Liver (tissue), 9 donors: ENCODE results near the gene SETBP1. TPM values are rescaled to one million over a fixed set of nuclear protein-coding genes. Genes with fewer than 3 reads are reported as not detected.

Source experiments
- DNase-seq: peaks from one replicate; pipeline ENCODE4 v3.0.0-alpha.2; 2017; ENCODE audit warnings: low spot score
- H3K27ac ChIP-seq, 2 donors: one replicate each; pipeline ENCODE4 v1.7.0; 2013; ENCODE audit warnings: inconsistent platforms in 2 of 2, low read length in 2 of 2, control low read depth in 1 of 2, low read depth in 1 of 2, mild to moderate bottlenecking in 1 of 2
- H3K27me3 ChIP-seq, 4 donors: one replicate each; pipeline versions ENCODE4 v1.6.1 to v1.7.0; 2013; ENCODE audit warnings: low read length in 3 of 4, inconsistent platforms in 1 of 4, mild to moderate bottlenecking in 1 of 4, moderate library complexity in 1 of 4; ENCODE audit not compliant: control insufficient read depth in 4 of 4, insufficient read depth in 4 of 4
- H3K36me3 ChIP-seq, 4 donors: one replicate each; pipeline versions ENCODE4 v1.6.1 to v1.7.0; 2013; ENCODE audit warnings: low read length in 3 of 4, mild to moderate bottlenecking in 3 of 4, low read depth in 1 of 4, moderate library complexity in 1 of 4; ENCODE audit not compliant: control insufficient read depth in 4 of 4, insufficient read depth in 3 of 4
- H3K4me1 ChIP-seq, 4 donors: one replicate each; pipeline versions ENCODE4 v1.6.1 to v1.7.0; 2013; ENCODE audit warnings: low read length in 3 of 4, mild to moderate bottlenecking in 3 of 4, moderate library complexity in 1 of 4; ENCODE audit not compliant: control insufficient read depth in 4 of 4, insufficient read depth in 4 of 4
- H3K4me3 ChIP-seq, 3 donors: one replicate each; pipeline versions ENCODE4 v1.6.1 to v1.7.0; 2013; ENCODE audit warnings: low read length in 3 of 3, control low read depth in 1 of 3, low read depth in 1 of 3, mild to moderate bottlenecking in 1 of 3
- H3K9ac ChIP-seq, 2 donors: one replicate each; pipeline ENCODE4 v1.7.0; 2013; ENCODE audit warnings: low read length in 2 of 2, mild to moderate bottlenecking in 2 of 2, moderate library complexity in 2 of 2, control low read depth in 1 of 2, low read depth in 1 of 2
- H3K9me3 ChIP-seq, 4 donors: one replicate each; pipeline versions ENCODE4 v1.6.1 to v1.7.0; 2013; ENCODE audit warnings: low read length in 3 of 4; ENCODE audit not compliant: control insufficient read depth in 4 of 4
- FOXA1 ChIP-seq: IDR thresholded peaks from 2 replicates; pipeline ENCODE4 v1.6.1; 2016; ENCODE audit warnings: antibody characterized with exemption
- FOXA2 ChIP-seq: IDR thresholded peaks from 2 replicates; pipeline ENCODE4 v1.6.1; 2016; ENCODE audit warnings: antibody characterized with exemption
- HNF4A ChIP-seq, 2 donors: conservative IDR thresholded peaks; 2 replicates each; pipeline ENCODE4 v1.6.1; 2016; ENCODE audit warnings: antibody characterized with exemption in 2 of 2, mild to moderate bottlenecking in 2 of 2
- HNF4G ChIP-seq: IDR thresholded peaks from 2 replicates; pipeline ENCODE4 v1.6.1; 2016; ENCODE audit warnings: antibody characterized with exemption
- MAX ChIP-seq: IDR thresholded peaks from 2 replicates; pipeline ENCODE4 v1.6.1; 2016; ENCODE audit warnings: antibody characterized with exemption
- RAD21 ChIP-seq, 2 donors: IDR thresholded peaks; 2 replicates each; pipeline ENCODE4 v1.6.1; 2016; ENCODE audit warnings: antibody characterized with exemption in 2 of 2, mild to moderate bottlenecking in 2 of 2
- TAF1 ChIP-seq: conservative IDR thresholded peaks from 2 replicates; pipeline ENCODE4 v1.6.1; 2016; ENCODE audit warnings: antibody characterized with exemption, mild to moderate bottlenecking
- YY1 ChIP-seq: IDR thresholded peaks from 2 replicates; pipeline ENCODE4 v1.6.1; 2016; ENCODE audit warnings: antibody characterized with exemption, mild to moderate bottlenecking
- ZBTB33 ChIP-seq: IDR thresholded peaks from 2 replicates; pipeline ENCODE4 v1.6.1; 2016; ENCODE audit warnings: antibody characterized with exemption
- WGBS: extraction: QIAGEN DNeasy Blood & Tissue Kit; methylation state at CpG from one replicate; pipeline ENCODE4 v1.1.7; 2013; 5-methylcytosine and 5-hydroxymethylcytosine counted together
- polyA plus RNA-seq, 2 donors: library from polyadenylated mRNA; stranded (reverse) in 1 of 2; unstranded in 1 of 2; fragments of 200-250 nt in 1 of 2; fragments of >200 nt in 1 of 2; fragmentation: Nextera tagmentation in 1 of 2; extraction: Ambion mirVana in 1 of 2; gene quantifications; one replicate each; pipeline versions ENCODE4 v1.2.1 to v1.2.3, GENCODE V29; 2013 to 2015
- total RNA-seq, 2 donors: library from RNA; depleted of rRNA; stranded (reverse); fragments of >200 nt; gene quantifications; one replicate each; pipeline ENCODE4 v1.2.3, GENCODE V29; 2014
- TF ChIP-seq, protein P1 (sequence below): fragments of 150-350 bp; IDR thresholded peaks from 2 replicates; pipeline ENCODE4 v1.5.1; 2017; ENCODE audit warnings: improper control_type of control experiment, low read depth, low read length; ENCODE audit not compliant: missing input control
- TF ChIP-seq, protein P2 (sequence below): IDR thresholded peaks from 2 replicates; pipeline ENCODE4 v1.6.1; 2016; ENCODE audit warnings: antibody characterized with exemption, mild to moderate bottlenecking
- donor health status: healthy.
- donor health status: healthy.
- donor health status: healthy.
- donor health status: healthy.
- donor health status: healthy.

The SETBP1 gene
- total and polyA plus RNA-seq, 4 donors: 2.5 to 15.8 (median 4.7) TPM

GRCh38 chr18:44881461-44882162, 200.9 kb downstream of the SETBP1 start:
- peaks cover 4 to 22% (median 15%) of the 10 kb centered on the region in 4 donors for H3K4me1 ChIP-seq
- H3K27me3 ChIP-seq: no peaks in the 10 kb centered on the region
- no peaks in the 10 kb centered on the region for H3K9me3 ChIP-seq
- H3K27ac ChIP-seq: no peak overlapping the region
- H3K9ac ChIP-seq: no peak overlapping the region
- TF ChIP-seq, protein P1, sequence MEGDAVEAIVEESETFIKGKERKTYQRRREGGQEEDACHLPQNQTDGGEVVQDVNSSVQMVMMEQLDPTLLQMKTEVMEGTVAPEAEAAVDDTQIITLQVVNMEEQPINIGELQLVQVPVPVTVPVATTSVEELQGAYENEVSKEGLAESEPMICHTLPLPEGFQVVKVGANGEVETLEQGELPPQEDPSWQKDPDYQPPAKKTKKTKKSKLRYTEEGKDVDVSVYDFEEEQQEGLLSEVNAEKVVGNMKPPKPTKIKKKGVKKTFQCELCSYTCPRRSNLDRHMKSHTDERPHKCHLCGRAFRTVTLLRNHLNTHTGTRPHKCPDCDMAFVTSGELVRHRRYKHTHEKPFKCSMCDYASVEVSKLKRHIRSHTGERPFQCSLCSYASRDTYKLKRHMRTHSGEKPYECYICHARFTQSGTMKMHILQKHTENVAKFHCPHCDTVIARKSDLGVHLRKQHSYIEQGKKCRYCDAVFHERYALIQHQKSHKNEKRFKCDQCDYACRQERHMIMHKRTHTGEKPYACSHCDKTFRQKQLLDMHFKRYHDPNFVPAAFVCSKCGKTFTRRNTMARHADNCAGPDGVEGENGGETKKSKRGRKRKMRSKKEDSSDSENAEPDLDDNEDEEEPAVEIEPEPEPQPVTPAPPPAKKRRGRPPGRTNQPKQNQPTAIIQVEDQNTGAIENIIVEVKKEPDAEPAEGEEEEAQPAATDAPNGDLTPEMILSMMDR: no peak
- TF ChIP-seq YY1 (no peak), ZBTB33 (no peak), FOXA2 (no peak), RAD21 (IDR thresholded peaks at IDR 0.05) (no peak), TAF1 (no peak), MAX (no peak), FOXA1 (no peak)
- no peak for DNase-seq
- no peak overlapping the region for H3K4me3 ChIP-seq
- WGBS: 83% methylated on average over 9 of the region's 9 CpGs
- H3K36me3 ChIP-seq: no peaks in the 10 kb centered on the region

DNA sequence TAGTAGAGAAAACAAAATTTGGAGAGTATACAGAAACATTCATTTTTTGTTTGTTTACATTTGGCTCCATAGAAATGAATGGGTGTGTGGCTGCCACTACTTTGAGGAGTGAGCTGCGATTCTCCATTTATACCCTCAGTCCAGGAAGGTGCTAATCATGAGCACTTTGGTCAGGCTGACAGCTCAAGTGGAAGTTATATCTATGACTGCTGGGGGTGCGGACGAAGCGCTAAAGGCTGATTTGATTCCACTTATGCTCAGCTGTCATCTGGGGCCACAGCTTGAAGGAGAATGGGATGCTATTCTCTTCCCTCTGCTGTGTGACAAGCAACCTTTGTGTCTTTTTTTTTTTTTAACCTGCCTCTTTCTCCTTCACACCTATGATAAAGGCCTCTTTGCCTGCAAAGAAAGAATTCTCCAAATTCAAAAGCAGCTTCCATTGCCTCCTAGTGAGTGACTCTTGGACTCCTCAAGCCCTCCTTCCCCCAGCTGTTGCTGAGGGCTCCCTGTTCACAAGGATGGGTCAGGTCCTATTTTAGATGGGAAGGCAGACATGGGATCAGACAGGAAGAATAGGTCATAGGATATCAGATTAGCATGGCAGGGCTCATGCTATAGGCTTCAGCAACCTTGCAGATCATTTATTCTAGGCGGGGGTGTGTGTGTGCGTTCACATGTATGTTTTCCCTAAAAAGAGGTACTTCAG, 201.6 kb downstream of the SETBP1 start:
- Histone ChIP-seq H3K9ac (no peak overlapping the region), H3K27me3 (no peaks in the 10 kb centered on the region), H3K36me3 (no peaks in the 10 kb centered on the region), H3K27ac (no peak overlapping the region), H3K4me3 (no peak overlapping the region), H3K9me3 (no peaks in the 10 kb centered on the region), H3K4me1 (peaks cover 4 to 29% (median 18%) of the 10 kb centered on the region in 4 donors)
- TF ChIP-seq FOXA2 (no peak), ZBTB33 (no peak), YY1 (no peak), FOXA1 (no peak), HNF4G (no peak), HNF4A (conservative IDR thresholded peaks at IDR 0.05) (no peak)
- TF ChIP-seq, protein P1: no peak
- TF ChIP-seq, protein P2, sequence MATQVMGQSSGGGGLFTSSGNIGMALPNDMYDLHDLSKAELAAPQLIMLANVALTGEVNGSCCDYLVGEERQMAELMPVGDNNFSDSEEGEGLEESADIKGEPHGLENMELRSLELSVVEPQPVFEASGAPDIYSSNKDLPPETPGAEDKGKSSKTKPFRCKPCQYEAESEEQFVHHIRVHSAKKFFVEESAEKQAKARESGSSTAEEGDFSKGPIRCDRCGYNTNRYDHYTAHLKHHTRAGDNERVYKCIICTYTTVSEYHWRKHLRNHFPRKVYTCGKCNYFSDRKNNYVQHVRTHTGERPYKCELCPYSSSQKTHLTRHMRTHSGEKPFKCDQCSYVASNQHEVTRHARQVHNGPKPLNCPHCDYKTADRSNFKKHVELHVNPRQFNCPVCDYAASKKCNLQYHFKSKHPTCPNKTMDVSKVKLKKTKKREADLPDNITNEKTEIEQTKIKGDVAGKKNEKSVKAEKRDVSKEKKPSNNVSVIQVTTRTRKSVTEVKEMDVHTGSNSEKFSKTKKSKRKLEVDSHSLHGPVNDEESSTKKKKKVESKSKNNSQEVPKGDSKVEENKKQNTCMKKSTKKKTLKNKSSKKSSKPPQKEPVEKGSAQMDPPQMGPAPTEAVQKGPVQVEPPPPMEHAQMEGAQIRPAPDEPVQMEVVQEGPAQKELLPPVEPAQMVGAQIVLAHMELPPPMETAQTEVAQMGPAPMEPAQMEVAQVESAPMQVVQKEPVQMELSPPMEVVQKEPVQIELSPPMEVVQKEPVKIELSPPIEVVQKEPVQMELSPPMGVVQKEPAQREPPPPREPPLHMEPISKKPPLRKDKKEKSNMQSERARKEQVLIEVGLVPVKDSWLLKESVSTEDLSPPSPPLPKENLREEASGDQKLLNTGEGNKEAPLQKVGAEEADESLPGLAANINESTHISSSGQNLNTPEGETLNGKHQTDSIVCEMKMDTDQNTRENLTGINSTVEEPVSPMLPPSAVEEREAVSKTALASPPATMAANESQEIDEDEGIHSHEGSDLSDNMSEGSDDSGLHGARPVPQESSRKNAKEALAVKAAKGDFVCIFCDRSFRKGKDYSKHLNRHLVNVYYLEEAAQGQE: no peak
- DNase-seq: no peak
- 92% methylated on average over 6 of the region's 6 CpGs for WGBS
